Cardiac muscle cell (in vitro differentiated cells and primary cell): Measurements from ENCODE around the gene ALX3. TPM values are rescaled to one million over a fixed set of nuclear protein-coding genes. Genes with fewer than 3 reads are reported as not detected.
"Not testable (repeated sequence)": the region's sequence is repeated elsewhere in the genome, so short reads cannot be mapped to it uniquely, and the experiment has no call there.

Experiments used
- DNase-seq, 2 donors: peaks; one replicate each; pipeline versions ENCODE4 v3.0.0 to v3.0.0-alpha.2; 2010 to 2017; ENCODE audit warnings: low read depth in 1 of 2, low spot score in 1 of 2
- H3K27ac ChIP-seq: fragments of 200-600 bp; sonication (generic); 2 replicates; pipeline ENCODE4 v1.5.1; 2016
- H3K27me3 ChIP-seq: fragments of 200-600 bp; sonication (generic); 2 replicates; pipeline ENCODE4 v1.6.0; 2016; ENCODE audit warnings: control low read depth
- H3K36me3 ChIP-seq: fragments of 200-600 bp; sonication (generic); 2 replicates; pipeline ENCODE4 v1.5.1; 2016; ENCODE audit warnings: control low read depth
- H3K4me1 ChIP-seq: fragments of 200-600 bp; sonication (generic); 2 replicates; pipeline ENCODE4 v1.8.1; 2017; ENCODE audit warnings: low read depth, mild to moderate bottlenecking, mixed run types
- H3K4me3 ChIP-seq: fragments of 200-600 bp; sonication (generic); 2 replicates; pipeline ENCODE4 v1.5.1; 2016; ENCODE audit warnings: mild to moderate bottlenecking
- H3K9me3 ChIP-seq: fragments of 200-600 bp; sonication (generic); 2 replicates; pipeline ENCODE4 v1.5.1; 2017; ENCODE audit warnings: low read depth, mild to moderate bottlenecking, control low read depth
- CTCF ChIP-seq: IDR thresholded peaks from 2 replicates; pipeline ENCODE4 v1.5.1; 2012; ENCODE audit warnings: low read depth, mild to moderate bottlenecking, low read length
- polyA plus RNA-seq: library from polyadenylated mRNA; unstranded; fragments of >200 nt; fragmentation: Nextera tagmentation; extraction: Ambion mirVana; gene quantifications from 2 replicates; pipeline ENCODE4 v1.2.1, GENCODE V29; 2016
- total RNA-seq: library from RNA; depleted of rRNA; stranded (reverse); fragments of >200 nt; gene quantifications from 2 replicates; pipeline ENCODE4 v1.2.3, GENCODE V29; 2016

Gene ALX3
- total and polyA plus RNA-seq, 2 experiments from 2014 or later: 1.1 TPM; not detected in 1

- Histone ChIP-seq H3K4me3 (peak overlapping the region; percentile 98), H3K4me1 (peaks cover 8% of the 10 kb centered on the region), H3K9me3 (no peaks in the 10 kb centered on the region), H3K27ac (peak overlapping the region; percentile 96), H3K36me3 (peaks cover 20% of the 10 kb centered on the region), H3K27me3 (no peaks in the 10 kb centered on the region)
- no peak for DNase-seq
- TF ChIP-seq CTCF: no peak
Measured at GRCh38 chr1:110035236-110035752, 35.2 kb downstream of the ALX3 start.

GRCh38 chr1:110034451-110035235 is 35.8 kb downstream of the ALX3 start, which contains the start of gene STRIP1:
STRIP1 (plus strand) TSS chr1:110034624; CDS start chr1:110034638, 14 bp downstream.
- no peaks in the 10 kb centered on the region for H3K9me3 ChIP-seq
- H3K27ac ChIP-seq: peak within 1 kb of the TSS; percentile 96
- peak within 1 kb of the TSS; percentile 98 for H3K4me3 ChIP-seq
- peak; percentile 95 to 98 for DNase-seq
- TF ChIP-seq CTCF: no peak
- H3K36me3 ChIP-seq: peaks cover 15% of the 10 kb centered on the region
- peaks cover 8% of the 10 kb centered on the region for H3K4me1 ChIP-seq
- no peaks in the 10 kb centered on the region for H3K27me3 ChIP-seq

GRCh38 chr1:110034040-110034450 is 36.4 kb downstream of the ALX3 start:
- Histone ChIP-seq H3K27me3 (no peaks in the 10 kb centered on the region), H3K36me3 (peaks cover 9% of the 10 kb centered on the region), H3K4me3 (peak overlapping the region; percentile 98), H3K9me3 (no peaks in the 10 kb centered on the region), H3K27ac (peak overlapping the region; percentile 96), H3K4me1 (peaks cover 8% of the 10 kb centered on the region)
- no peak for DNase-seq
- TF ChIP-seq CTCF: no peak

- H3K36me3 ChIP-seq: peaks cover 3% of the 10 kb centered on the region
- H3K4me3 ChIP-seq: no peak overlapping the region
- H3K27ac ChIP-seq: no peak overlapping the region
- DNase-seq: no peak
- H3K9me3 ChIP-seq: no peaks in the 10 kb centered on the region
- H3K27me3 ChIP-seq: no peaks in the 10 kb centered on the region
- H3K4me1 ChIP-seq: peaks cover 8% of the 10 kb centered on the region
- TF ChIP-seq CTCF: no peak
Measured at GRCh38 chr1:110033421-110033820, 37.1 kb downstream of the ALX3 start.

- Histone ChIP-seq H3K27ac (no peak overlapping the region), H3K27me3 (no peaks in the 10 kb centered on the region), H3K4me1 (peaks cover 8% of the 10 kb centered on the region), H3K4me3 (no peak overlapping the region), H3K9me3 (no peaks in the 10 kb centered on the region), H3K36me3 (no peaks in the 10 kb centered on the region)
- no peak for TF ChIP-seq CTCF
- no peak for DNase-seq
Measured at GRCh38 chr1:110032327-110032726, 38.1 kb downstream of the ALX3 start.

- not testable (repeated sequence) for H3K4me1 ChIP-seq, H3K4me3 ChIP-seq, H3K36me3 ChIP-seq, H3K27me3 ChIP-seq, H3K27ac ChIP-seq, DNase-seq, H3K9me3 ChIP-seq
Measured at GRCh38 chr1:110030687-110031086, 39.8 kb downstream of the ALX3 start.
